Measurements from ENCODE around the gene IRF5. TPM values are rescaled to one million over a fixed set of nuclear protein-coding genes. Genes with fewer than 3 reads are reported as not detected.

IRF5 gene, protein sequence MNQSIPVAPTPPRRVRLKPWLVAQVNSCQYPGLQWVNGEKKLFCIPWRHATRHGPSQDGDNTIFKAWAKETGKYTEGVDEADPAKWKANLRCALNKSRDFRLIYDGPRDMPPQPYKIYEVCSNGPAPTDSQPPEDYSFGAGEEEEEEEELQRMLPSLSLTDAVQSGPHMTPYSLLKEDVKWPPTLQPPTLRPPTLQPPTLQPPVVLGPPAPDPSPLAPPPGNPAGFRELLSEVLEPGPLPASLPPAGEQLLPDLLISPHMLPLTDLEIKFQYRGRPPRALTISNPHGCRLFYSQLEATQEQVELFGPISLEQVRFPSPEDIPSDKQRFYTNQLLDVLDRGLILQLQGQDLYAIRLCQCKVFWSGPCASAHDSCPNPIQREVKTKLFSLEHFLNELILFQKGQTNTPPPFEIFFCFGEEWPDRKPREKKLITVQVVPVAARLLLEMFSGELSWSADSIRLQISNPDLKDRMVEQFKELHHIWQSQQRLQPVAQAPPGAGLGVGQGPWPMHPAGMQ
- total RNA-seq = 10 to 100 TPM; 12.2 to 20.5 (median 16.9) TPM

DNA sequence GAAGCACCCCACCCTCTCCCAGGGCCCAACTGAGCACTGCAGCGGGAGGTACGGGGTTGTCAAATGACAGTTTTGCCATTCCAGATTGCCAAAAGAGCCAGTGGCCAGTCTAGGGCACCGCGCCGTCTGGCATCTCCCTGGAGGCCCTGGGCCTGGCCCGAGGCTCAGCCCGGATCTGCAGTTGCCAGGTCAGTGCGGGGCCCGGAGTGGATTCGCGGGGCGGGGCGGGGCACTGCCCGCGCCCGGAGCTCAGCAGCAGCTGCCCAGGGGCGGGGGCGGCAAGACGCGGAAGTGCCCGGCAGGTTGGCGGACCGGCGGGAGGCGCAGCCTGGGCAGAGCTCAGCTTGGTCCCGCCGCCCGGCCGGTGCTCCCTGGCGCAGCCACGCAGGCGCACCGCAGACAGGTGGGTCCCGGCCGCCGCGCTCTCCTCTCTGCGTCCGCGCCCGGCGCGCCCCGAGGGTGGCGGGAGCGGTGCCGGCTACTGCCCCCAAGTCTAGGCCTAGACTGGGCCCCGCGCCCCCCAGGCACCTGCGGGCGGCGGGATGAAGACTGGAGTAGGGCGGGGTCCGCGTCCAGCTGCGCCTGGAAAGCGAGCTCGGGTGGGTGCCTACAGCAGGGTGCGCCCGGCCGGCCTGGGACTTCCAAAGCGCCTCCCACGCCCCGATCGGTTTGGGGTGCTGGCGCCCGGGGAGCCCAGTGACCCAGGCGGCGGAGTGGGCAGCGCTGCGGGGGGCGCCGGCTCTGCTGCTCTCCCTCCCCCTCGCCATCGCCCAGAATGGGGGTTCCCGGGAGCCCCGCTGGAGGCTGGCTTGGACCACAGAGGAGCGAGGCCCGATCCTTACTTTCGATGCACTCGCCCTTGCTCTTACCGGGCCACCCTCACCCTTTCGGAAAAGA is at the start of gene IRF5:
TSS of gene IRF5 (plus strand) at position 281 of the 897 bp plus-strand sequence. CDS start 4,155 bp downstream, outside the sequence.
- H3K36me3 ChIP-seq = peaks cover 0 to 5% (median 0%) of the 10 kb centered on the region in 3 donors
- peaks cover 4 to 51% (median 7%) of the 10 kb centered on the region in 3 donors for H3K4me1 ChIP-seq
- intact Hi-C loops (cut with DNase I) = no loop called here
- no peak for DNase-seq
- no peaks in the 10 kb centered on the region for H3K9me3 ChIP-seq
- H3K27me3 ChIP-seq = peaks cover 0 to 55% (median 0%) of the 10 kb centered on the region in 4 donors
- H3K27ac ChIP-seq = peak within 1 kb of the TSS; percentile 66 to 83 (median 73)
- TF ChIP-seq POLR2A (IDR thresholded peaks at IDR 0.05) (peak in 2 of 4 donors; percentile 30 to 54), CTCF (IDR thresholded peaks at IDR 0.05) (no peak)
- H3K4me3 ChIP-seq = peak within 1 kb of the TSS; percentile 57 to 88 (median 64)
- 0% methylated on average over 1 of the region's 83 CpGs; no CpG with 5 or more reads in 1 of the 2 donors for WGBS, 2 donors

DNA sequence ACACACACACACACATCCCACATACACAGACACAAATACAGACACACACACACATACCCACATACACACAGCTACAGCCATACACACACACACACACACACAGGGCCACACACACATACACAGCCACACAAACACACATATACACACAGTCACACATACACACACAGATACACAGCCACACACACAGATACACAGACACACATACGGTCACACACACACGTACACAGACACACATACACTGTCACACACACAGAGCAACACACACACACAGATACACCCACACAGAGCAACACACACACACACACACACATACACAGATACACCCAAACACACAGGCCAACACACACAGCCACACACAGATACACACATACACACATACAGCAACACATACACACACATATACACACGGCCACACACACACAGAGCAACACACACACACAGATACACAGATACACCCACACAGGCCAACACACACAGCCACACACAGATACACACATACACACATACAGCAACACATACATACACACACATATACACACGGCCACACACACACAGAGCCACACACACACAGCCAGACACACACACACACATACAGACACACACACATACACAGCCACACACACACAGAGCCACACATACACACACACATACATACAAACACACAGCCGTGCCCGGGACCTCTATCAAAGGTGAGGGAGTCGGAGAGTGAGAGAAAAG is 49.5 kb upstream of the IRF5 start:
- peaks cover 14 to 49% (median 20%) of the 10 kb centered on the region in 3 donors for H3K4me1 ChIP-seq
- no peak overlapping the region for H3K4me3 ChIP-seq
- intact Hi-C loops (cut with DNase I) = no loop called here
- H3K27me3 ChIP-seq = peaks cover 0 to 38% (median 0%) of the 10 kb centered on the region in 4 donors
- TF ChIP-seq CTCF (IDR thresholded peaks at IDR 0.05) = no peak
- TF ChIP-seq POLR2A (IDR thresholded peaks at IDR 0.05) = no peak
- H3K9me3 ChIP-seq = no peaks in the 10 kb centered on the region
- H3K27ac ChIP-seq = no peak overlapping the region
- no peak for DNase-seq
- no peaks in the 10 kb centered on the region for H3K36me3 ChIP-seq
- 68 to 74% methylated on average over 5 to 6 of the region's 7 CpGs for WGBS, 2 donors

GRCh38 chr7:128888756-128889095 is 49.0 kb upstream of the IRF5 start:
- TF ChIP-seq CTCF (IDR thresholded peaks at IDR 0.05) (no peak), POLR2A (IDR thresholded peaks at IDR 0.05) (no peak)
- no peak overlapping the region for H3K27ac ChIP-seq
- H3K27me3 ChIP-seq = peaks cover 0 to 38% (median 0%) of the 10 kb centered on the region in 4 donors
- 45 to 71% methylated on average over 9 to 11 of the region's 11 CpGs for WGBS, 2 donors
- intact Hi-C loops (cut with DNase I) = no loop called here
- H3K36me3 ChIP-seq = no peaks in the 10 kb centered on the region
- peaks cover 19 to 52% (median 24%) of the 10 kb centered on the region in 3 donors for H3K4me1 ChIP-seq
- DNase-seq = no peak
- no peak overlapping the region for H3K4me3 ChIP-seq
- no peaks in the 10 kb centered on the region for H3K9me3 ChIP-seq

GRCh38 chr7:128889121-128889520 is 48.6 kb upstream of the IRF5 start:
- intact Hi-C loops (cut with DNase I) = no loop called here
- Histone ChIP-seq H3K27ac (no peak overlapping the region), H3K4me1 (peaks cover 19 to 53% (median 26%) of the 10 kb centered on the region in 3 donors), H3K9me3 (no peaks in the 10 kb centered on the region), H3K36me3 (no peaks in the 10 kb centered on the region), H3K27me3 (peaks cover 0 to 38% (median 0%) of the 10 kb centered on the region in 4 donors), H3K4me3 (no peak overlapping the region)
- WGBS, 2 donors = 45 to 55% methylated on average over 5 to 6 of the region's 8 CpGs
- no peak for DNase-seq
- TF ChIP-seq POLR2A (IDR thresholded peaks at IDR 0.05) = no peak
- no peak for TF ChIP-seq CTCF (IDR thresholded peaks at IDR 0.05)
